Activated CD4-positive, alpha-beta T cell treated with anti-CD3 and anti-CD28 coated beads, Interleukin-2, Interleukin-6, amounts not matched to agents 100 ng/mL and 50 ng/mL, durations not matched to agents 16 hours and 8 hours (primary cell): ENCODE data around the gene L3MBTL4.
"Not testable (repeated sequence)": the region's sequence is repeated elsewhere in the genome, so short reads cannot be mapped to it uniquely, and the experiment has no call there.

Source experiments
- DNase-seq: peaks from one replicate; pipeline ENCODE4 v3.0.0-alpha.2; 2020

L3MBTL4 gene

GRCh38 chr18:6086731-6087130, 328.0 kb downstream of the L3MBTL4 start:
- no peak for DNase-seq

- DNase-seq: no peak
Measured at GRCh38 chr18:6079406-6079805, 335.3 kb downstream of the L3MBTL4 start.

DNA sequence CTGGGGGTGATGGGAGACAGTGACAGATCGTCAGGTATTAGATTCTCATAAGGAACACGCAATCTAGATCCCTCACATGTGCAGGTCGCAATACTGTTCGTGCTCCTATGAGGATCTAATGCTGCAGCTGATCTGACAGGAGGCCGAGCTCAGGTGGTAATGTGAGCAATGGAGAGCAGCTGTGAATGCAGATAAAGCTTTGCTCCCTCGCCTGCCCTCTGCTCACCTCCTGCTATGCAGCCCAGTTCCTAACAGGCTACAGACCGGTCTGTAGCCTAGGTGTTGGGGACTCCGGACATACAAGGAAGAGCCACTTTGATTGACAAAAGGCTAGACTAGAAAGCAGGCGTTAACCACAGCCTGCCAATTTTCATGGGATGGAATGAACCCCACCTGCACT, 335.8 kb downstream of the L3MBTL4 start:
- no peak for DNase-seq

- DNase-seq: not testable (repeated sequence)
Measured at GRCh38 chr18:6072423-6072822, 342.3 kb downstream of the L3MBTL4 start.

DNA sequence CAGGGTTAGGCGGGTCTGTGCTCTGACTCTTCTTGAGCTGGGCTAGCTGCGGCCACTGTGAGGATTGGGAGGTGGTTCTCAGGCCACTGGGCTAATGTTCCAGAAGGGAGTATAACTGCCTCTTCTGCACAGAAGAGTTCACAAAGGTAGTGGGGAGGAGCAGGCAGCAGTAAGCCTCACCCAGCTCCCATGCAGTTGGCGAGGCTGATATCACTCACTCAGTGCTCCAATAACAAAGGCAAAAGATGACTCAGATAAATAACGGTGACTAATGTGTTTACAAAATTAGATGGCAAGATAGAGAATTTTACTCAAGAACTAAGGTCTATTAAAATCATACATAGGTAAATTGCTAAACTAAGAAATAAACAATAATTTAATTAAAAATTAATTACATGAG, 345.2 kb downstream of the L3MBTL4 start:
- no peak for DNase-seq

GRCh38 chr18:6069103-6069502, 345.6 kb downstream of the L3MBTL4 start:
- no peak for DNase-seq

DNA sequence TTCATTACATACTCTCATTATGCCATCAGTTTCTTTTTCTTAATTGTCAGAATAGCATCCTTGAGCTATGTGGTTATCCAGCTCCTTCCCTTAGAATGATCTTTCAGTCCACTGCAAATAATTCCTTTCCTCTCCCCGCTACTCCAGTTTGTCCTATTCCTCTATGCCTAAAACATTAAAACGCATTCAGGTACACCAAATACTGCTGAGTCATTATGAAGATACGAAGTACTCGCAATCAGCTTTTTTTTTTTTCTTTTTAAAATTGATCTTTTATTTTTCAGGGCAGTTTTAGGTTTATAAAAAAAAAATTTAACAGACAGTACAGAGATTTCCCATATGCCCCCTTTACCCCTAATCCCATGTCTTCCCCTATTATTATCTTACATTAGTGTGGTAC, 354.6 kb downstream of the L3MBTL4 start:
- DNase-seq: no peak

DNA sequence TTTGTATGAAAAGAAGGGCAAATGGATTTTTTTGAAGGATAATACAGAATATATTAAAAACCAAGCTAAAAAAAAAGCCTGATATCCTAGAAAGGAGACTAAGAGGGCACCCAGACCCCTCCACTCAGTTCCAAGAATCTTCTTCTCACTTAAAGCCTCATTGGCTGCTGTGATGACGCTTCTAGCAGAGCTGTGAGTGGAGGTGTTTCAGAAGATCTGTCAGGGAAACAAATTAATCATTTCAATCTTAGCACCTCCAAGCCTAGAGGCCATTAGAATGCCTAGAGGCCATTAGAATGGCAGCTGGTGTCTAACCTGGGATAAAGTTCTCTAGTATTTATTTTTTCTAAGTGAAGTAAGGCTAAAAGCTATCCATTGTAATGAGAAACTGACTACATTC, 355.2 kb downstream of the L3MBTL4 start:
- DNase-seq: peak; percentile 3

GRCh38 chr18:6058941-6059340, 355.8 kb downstream of the L3MBTL4 start:
- DNase-seq: no peak

DNA sequence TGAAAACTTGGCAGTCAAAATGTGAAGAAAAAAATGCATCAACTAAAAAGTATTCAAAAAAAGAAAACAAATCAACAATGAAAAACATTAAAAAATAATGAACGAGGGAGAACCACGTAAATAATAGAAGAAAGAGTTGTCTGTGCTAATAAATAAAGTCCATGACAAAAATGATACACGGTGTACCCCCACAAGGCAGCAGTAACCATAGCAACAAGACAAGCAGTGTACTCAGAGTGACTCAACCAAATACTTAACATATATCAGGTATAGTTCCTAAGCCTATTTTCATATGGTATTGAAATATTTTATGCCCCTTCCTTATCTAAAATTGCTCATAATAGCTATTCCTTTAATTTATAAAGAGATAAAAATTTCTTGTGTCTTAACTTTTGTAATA, 357.1 kb downstream of the L3MBTL4 start:
- DNase-seq: no peak

- peak; percentile 13 for DNase-seq
Measured at GRCh38 chr18:6056171-6056910, 358.4 kb downstream of the L3MBTL4 start.

DNA sequence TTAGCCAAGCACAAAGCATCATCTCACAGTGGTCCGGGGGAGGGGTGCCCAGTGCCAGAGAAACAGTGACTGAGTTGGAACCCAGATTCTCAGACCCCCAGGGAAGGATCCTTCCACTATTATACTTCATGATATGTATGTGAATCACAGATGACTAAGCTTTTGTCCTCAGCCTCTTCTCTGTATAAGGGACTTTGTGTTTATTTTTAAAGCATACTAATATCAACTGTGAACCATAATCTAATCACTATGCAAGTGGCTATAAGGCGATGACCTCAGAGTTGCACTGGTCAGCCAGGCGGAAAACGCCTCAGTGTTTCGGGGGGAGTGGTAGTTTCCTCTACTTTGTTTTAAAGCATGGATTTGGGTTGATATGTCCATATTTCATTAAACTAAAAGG, 359.0 kb downstream of the L3MBTL4 start:
- no peak for DNase-seq

GRCh38 chr18:6054256-6054842, 360.4 kb downstream of the L3MBTL4 start:
- DNase-seq: no peak

DNA sequence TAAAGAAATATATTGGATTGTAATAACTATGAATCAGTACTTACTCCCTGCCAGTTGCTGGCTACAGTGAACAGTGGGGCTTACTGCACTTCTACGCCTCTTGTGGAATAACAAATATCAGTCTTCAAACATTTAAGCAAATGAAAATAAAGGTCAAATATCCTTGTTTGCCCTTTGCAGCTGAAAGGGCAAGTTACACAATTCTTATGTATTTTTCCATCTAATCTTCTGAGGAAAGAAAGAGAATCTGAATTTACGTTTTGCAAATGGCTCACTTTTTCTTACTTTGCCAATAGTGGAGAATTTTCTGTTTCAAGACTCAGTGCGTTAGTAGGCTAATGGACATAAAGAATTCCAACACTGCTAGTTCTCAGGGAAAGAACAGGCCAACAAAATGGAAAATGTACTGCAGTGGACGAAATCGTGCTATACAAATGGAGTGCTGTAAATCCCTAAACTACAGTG, 362.2 kb downstream of the L3MBTL4 start:
- no peak for DNase-seq

DNA sequence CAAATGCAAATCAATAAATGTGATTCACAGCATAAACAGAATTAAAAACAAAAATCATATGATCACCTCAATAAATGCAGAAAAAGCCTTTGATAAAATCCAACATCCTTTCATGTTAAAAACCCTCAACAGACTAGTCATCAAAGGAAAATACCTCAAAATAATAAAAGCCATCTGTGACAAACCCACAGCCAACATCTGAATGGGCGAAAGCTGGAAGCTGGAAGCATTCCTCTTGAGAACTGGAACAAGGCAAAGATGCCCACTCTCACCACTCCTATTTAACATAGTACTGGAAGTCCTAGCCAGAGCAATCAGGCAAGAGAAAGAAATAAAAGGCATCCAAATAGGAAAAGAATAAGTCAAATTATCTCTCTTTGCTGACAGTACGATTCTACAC, 367.1 kb downstream of the L3MBTL4 start:
- not testable (repeated sequence) for DNase-seq

GRCh38 chr18:6044773-6045172, 369.9 kb downstream of the L3MBTL4 start:
- DNase-seq: no peak

- DNase-seq: no peak
Measured at GRCh38 chr18:6044319-6044718, 370.4 kb downstream of the L3MBTL4 start.

DNA sequence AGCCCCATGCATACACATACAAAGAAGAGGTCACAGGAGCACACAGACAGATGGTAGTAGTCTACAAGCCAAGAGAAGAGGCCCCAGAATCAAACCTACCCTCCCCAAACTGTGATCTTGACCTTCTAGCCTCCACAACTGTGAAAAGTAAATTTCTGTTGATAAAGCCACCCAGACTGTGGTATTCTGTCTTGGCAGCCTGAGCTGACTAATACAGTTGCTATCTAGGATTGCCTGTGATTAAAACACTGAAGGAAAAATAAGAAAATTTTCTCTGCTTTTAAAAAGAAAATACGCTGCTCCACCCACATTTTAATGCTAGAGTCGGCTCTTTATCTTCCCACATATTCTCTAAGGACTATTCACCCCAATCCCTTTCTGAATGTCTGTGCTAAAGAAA, 375.7 kb downstream of the L3MBTL4 start:
- DNase-seq: no peak

- DNase-seq: no peak
Measured at GRCh38 chr18:6031442-6031841, 383.3 kb downstream of the L3MBTL4 start.

DNA sequence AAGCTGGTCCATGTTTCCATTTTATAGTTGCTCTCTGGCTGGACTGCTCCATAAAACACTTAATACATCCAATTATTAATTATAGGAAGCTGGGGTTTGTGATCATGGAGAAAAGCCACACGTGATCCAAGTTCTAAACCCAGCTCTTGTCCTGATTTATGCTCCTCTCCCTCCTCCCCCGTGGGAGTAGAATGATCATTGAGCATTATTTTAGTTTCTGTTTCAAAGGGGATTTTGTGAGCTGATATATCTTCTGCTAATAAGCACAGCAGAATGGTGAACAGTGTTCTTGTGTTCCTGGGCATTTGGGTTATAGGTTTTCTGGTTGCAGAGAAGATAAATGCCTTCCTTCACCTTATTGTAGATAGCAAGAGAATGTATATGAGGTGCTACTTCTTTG, 383.7 kb downstream of the L3MBTL4 start:
- no peak for DNase-seq

- no peak for DNase-seq
Measured at GRCh38 chr18:6024745-6025248, 389.9 kb downstream of the L3MBTL4 start.

DNA sequence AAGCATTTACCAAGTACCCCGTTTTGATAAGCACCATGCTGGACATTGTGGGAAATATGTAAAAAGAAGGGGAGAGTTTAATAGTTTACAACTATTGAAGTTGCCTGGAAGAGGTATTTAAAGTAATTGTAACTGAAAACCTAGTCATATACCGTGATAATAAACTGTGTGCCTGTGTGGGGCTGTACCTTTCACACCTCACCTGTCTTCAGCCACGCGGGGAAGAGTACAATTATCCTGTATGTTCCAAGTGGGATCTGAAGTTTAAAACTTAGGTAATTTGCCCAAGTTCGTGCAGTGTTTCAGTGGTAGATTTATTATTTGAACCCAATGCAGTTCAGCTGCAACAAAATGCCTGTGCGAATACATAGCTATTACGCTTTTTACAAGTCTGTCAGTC, 391.2 kb downstream of the L3MBTL4 start:
- DNase-seq: no peak

DNA sequence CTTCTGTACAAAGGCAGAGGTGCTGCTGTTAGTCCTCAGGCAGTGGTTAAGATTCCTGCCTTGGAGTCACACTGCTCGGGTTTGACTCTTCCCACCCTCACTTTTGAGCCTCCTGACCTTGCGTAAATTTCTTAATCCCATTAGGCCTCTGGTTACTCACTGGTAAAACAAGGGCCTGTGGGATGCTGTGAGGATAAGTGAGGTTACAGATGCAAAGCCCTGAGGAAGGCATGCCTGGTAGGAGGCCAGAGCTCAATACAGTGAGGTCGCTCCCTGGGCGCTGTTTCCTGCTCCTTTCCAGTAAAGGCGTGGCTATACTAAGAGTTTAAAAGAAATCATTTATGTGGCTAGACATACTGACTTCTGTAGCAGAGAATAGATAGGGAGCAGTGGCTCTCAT, 391.9 kb downstream of the L3MBTL4 start:
- DNase-seq: no peak

DNA sequence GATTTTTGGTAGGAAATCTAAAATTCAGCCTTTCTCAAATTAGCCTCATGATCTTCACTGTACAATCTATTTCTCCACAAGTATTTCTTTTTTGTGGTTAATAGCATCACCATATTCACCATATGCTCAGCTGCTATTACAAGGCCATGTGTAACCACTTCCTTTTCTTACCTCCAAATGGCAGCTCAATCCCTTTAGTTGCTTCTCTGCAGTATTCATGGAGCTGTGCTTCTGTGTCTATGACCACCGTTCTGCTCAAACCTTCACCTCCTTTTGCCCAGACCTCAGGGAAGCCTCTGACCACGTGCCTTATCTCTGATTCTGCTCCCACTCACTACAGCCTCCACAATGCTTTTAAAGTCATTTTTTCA, 392.7 kb downstream of the L3MBTL4 start:
- DNase-seq: no peak
